OCI-LY7 (cell line): ENCODE measurements around the gene ALDH1L1. TPM values are rescaled to one million over a fixed set of nuclear protein-coding genes. Genes with fewer than 3 reads are reported as not detected.

Source experiments
- BruUV-seq: library from RNA; stranded (reverse); fragments of 400-500 nt; replicated peaks from 2 replicates; lab custom pipeline; 2021; lab: Mats Ljungman, UMichigan
- CTCF ChIA-PET: fragments of 300-600 bp; sonication (Branson Sonifier 250); formaldehyde crosslinking; loops from one replicate; lab custom pipeline; 2022; ENCODE audit warnings: antibody characterized with exemption; ENCODE audit not compliant: unreplicated experiment; lab: Charles Lee
- POLR2A ChIA-PET: fragments of 300-600 bp; sonication (Branson Sonifier 250); formaldehyde crosslinking; loops from one replicate; lab custom pipeline; 2022; ENCODE audit warnings: antibody characterized with exemption; lab: Charles Lee
- DNase-seq: peaks from one replicate; pipeline ENCODE4 v3.0.0-alpha.2; 2015; ENCODE audit warnings: low spot score
- H2AFZ ChIP-seq: fragments of 200-600 bp; sonication (generic), shearing (Covaris generic); 2 replicates; pipeline ENCODE4 v1.6.1; 2014; ENCODE audit warnings: mild to moderate bottlenecking, antibody characterized with exemption, low read length, moderate library complexity
- H3K27ac ChIP-seq: fragments of 200-600 bp; sonication (generic); 2 replicates; pipeline ENCODE4 v1.5.1; 2014; ENCODE audit warnings: mixed run types, low read depth, mild to moderate bottlenecking, moderate library complexity, low read length, inconsistent platforms; ENCODE audit not compliant: poor library complexity, severe bottlenecking
- H3K36me3 ChIP-seq: fragments of 200-600 bp; sonication (generic); 2 replicates; pipeline ENCODE4 v1.6.1; 2014; ENCODE audit warnings: mild to moderate bottlenecking, antibody characterized with exemption, low read length, moderate library complexity, mixed read lengths; ENCODE audit not compliant: insufficient read depth
- H3K4me1 ChIP-seq: fragments of 200-600 bp; sonication (generic); 2 replicates; pipeline ENCODE4 v1.5.1; 2014; ENCODE audit warnings: mild to moderate bottlenecking, low read length; ENCODE audit not compliant: insufficient read depth, poor library complexity, severe bottlenecking
- H3K4me2 ChIP-seq: fragments of 200-600 bp; sonication (generic); 2 replicates; pipeline ENCODE4 v1.6.1; 2014; ENCODE audit warnings: mild to moderate bottlenecking, low read length
- H3K4me3 ChIP-seq: fragments of 200-600 bp; sonication (generic); 2 replicates; pipeline ENCODE4 v1.5.1; 2014; ENCODE audit warnings: mild to moderate bottlenecking, low read depth, low read length; ENCODE audit not compliant: poor library complexity, severe bottlenecking
- H3K79me2 ChIP-seq: fragments of 200-600 bp; sonication (generic); 2 replicates; pipeline ENCODE4 v1.6.1; 2016; ENCODE audit warnings: low read depth, mild to moderate bottlenecking, low read length, moderate library complexity, mixed read lengths; ENCODE audit not compliant: insufficient read depth
- H3K9me2 ChIP-seq: fragments of 200-600 bp; sonication (generic); 2 replicates; pipeline ENCODE4 v1.6.1; 2016; ENCODE audit warnings: mild to moderate bottlenecking, low read length, mixed read lengths; ENCODE audit not compliant: insufficient read depth
- H3K9me3 ChIP-seq: fragments of 200-600 bp; sonication (generic); 2 replicates; pipeline ENCODE4 v1.6.1; 2014; ENCODE audit warnings: mild to moderate bottlenecking, mixed run types, low read length, mixed read lengths
- H4K20me1 ChIP-seq: fragments of 200-600 bp; sonication (generic); 2 replicates; pipeline ENCODE4 v1.6.1; 2014; ENCODE audit warnings: mild to moderate bottlenecking, antibody characterized with exemption, low read length, moderate library complexity, mixed read lengths; ENCODE audit not compliant: insufficient read depth
- CTCF ChIP-seq: fragments of 200-600 bp; sonication (generic); conservative IDR thresholded peaks from 2 replicates; pipeline ENCODE4 v1.5.1; 2014; ENCODE audit warnings: mild to moderate bottlenecking, antibody characterized with exemption, low read length, moderate library complexity, mixed read lengths
- EZH2phosphoT487 ChIP-seq: fragments of 200-600 bp; sonication (generic); IDR thresholded peaks from 2 replicates; pipeline ENCODE4 v1.6.1; 2018; ENCODE audit warnings: low read depth, borderline replicate concordance, mild to moderate bottlenecking, mixed run types, antibody characterized with exemption, low read length, moderate library complexity, mixed read lengths
- intact Hi-C: fragments of 100-400 bp; cut with micrococcal nuclease; formaldehyde crosslinking; loops from one replicate; pipeline ENCODE4 v1.10.0; 2022; ENCODE audit not compliant: unreplicated experiment
- total RNA-seq, 2 experiments: library from RNA; depleted of rRNA in 1 of 2; stranded (reverse); fragments of >200 nt in 1 of 2; shearing (Covaris generic) in 1 of 2; gene quantifications; 2 replicates each; pipeline ENCODE4 v1.2.3, GENCODE V29; 2014 to 2022

Gene ALDH1L1
- total RNA-seq, 2 experiments from 2014 or later, result not detected

DNA sequence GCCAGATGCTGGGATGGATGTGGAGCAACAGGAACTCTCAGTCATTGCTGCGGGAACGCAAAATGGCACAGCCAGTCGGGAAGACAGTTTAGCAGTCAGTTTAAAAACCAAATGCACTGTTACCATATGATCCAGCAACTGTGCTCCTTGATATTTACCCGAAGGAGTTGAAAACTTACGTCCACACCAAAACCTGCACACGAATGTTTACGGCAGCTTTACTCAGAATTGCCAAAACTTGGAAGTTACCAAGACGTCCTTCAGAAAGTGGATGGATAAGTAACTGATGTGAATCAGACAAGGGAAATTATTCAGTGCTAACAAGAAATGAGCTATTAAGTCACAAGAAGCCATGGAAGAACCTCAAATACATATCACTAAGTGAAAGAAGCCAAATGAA lies 60.4 kb downstream of the ALDH1L1 start:
- H3K9me3 ChIP-seq, result no peaks in the 10 kb centered on the region
- BruUV-seq, result no TSS peak
- intact Hi-C loops, result no loop called here
- H2AFZ ChIP-seq, result no peak overlapping the region
- TF ChIP-seq CTCF, result no peak
- TF ChIP-seq EZH2phosphoT487, result no peak
- no peaks in the 10 kb centered on the region for H3K36me3 ChIP-seq
- H4K20me1 ChIP-seq, result no peaks in the 10 kb centered on the region
- H3K9me2 ChIP-seq, result no peaks in the 10 kb centered on the region
- CTCF ChIA-PET, result no interaction called here
- H3K79me2 ChIP-seq, result no peaks in the 10 kb centered on the region
- POLR2A ChIA-PET, result no interaction called here
- no peak overlapping the region for H3K4me2 ChIP-seq
- H3K4me1 ChIP-seq, result no peaks in the 10 kb centered on the region
- H3K27ac ChIP-seq, result no peak overlapping the region
- no peak overlapping the region for H3K4me3 ChIP-seq
- no peak for DNase-seq

DNA sequence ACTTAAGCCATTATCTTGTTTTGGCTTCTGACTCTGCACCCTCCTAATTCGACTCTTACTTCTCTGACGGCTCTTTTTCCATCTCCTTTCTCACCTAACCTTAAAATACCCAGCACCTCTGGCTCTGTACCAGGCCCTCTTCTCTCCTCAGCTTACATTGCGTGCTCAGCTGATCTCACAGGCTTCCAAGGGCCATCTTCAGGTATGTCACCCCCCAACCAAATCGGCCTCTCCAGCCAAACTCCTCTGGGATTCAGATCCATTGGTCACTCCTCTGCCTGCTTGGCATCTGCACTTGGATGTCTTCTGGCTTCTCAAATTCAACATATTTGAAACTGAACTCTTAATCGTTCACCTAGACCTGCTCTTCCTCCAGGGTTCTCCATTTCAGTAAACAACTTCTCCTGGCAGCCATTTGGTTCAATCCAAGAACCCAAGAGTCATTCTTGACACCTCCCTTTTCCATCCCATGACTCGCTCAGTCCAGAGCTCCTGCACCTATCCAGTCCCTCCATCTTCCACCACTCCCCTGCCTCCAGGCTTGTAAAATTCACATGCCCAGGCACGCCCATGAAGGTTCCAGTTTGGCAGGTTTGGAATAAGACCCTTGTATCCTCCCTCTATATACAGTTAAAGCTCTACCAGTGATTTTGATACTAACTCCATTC lies 61.2 kb downstream of the ALDH1L1 start:
- H3K36me3 ChIP-seq, result no peaks in the 10 kb centered on the region
- H3K27ac ChIP-seq, result no peak overlapping the region
- intact Hi-C loops, result no loop called here
- H3K79me2 ChIP-seq, result no peaks in the 10 kb centered on the region
- DNase-seq, result no peak
- H3K4me3 ChIP-seq, result no peak overlapping the region
- no peaks in the 10 kb centered on the region for H3K9me2 ChIP-seq
- TF ChIP-seq EZH2phosphoT487 (no peak), CTCF (no peak)
- CTCF ChIA-PET, result no interaction called here
- no peaks in the 10 kb centered on the region for H3K9me3 ChIP-seq
- H2AFZ ChIP-seq, result no peak overlapping the region
- H3K4me1 ChIP-seq, result no peaks in the 10 kb centered on the region
- POLR2A ChIA-PET, result no interaction called here
- H3K4me2 ChIP-seq, result no peak overlapping the region
- no TSS peak for BruUV-seq
- no peaks in the 10 kb centered on the region for H4K20me1 ChIP-seq

GRCh38 chr3:126118591-126118990 lies 61.8 kb downstream of the ALDH1L1 start:
- Histone ChIP-seq H3K79me2 (no peaks in the 10 kb centered on the region), H3K4me3 (no peak overlapping the region), H2AFZ (no peak overlapping the region), H3K4me2 (no peak overlapping the region), H4K20me1 (no peaks in the 10 kb centered on the region), H3K9me2 (no peaks in the 10 kb centered on the region), H3K4me1 (no peaks in the 10 kb centered on the region), H3K27ac (no peak overlapping the region), H3K36me3 (no peaks in the 10 kb centered on the region), H3K9me3 (no peaks in the 10 kb centered on the region)
- no peak for DNase-seq
- POLR2A ChIA-PET, result no interaction called here
- TF ChIP-seq EZH2phosphoT487 (no peak), CTCF (no peak)
- CTCF ChIA-PET, result no interaction called here
- intact Hi-C loops, result no loop called here
- BruUV-seq, result no TSS peak
